HG03039 (cell line): ENCODE data around the gene SLC46A3.
"Not testable (repeated sequence)": the region's sequence is repeated elsewhere in the genome, so short reads cannot be mapped to it uniquely, and the experiment has no call there.

Source experiments
- ATAC-seq: cut with Tn5 transposase; IDR thresholded peaks from one replicate; pipeline ENCODE4 v1.9.1; 2021; ENCODE audit warnings: mild to moderate bottlenecking, moderate library complexity; ENCODE audit not compliant: unreplicated experiment

The SLC46A3 gene

GRCh38 chr13:28684257-28684656, 34.5 kb downstream of the SLC46A3 start:
- ATAC-seq: no peak

- ATAC-seq: not testable (repeated sequence)
Measured at GRCh38 chr13:28683169-28683568, 35.6 kb downstream of the SLC46A3 start.

GRCh38 chr13:28680541-28680940, 38.2 kb downstream of the SLC46A3 start:
- ATAC-seq: no peak

GRCh38 chr13:28679628-28680027, 39.1 kb downstream of the SLC46A3 start:
- no peak for ATAC-seq

- ATAC-seq: no peak
Measured at GRCh38 chr13:28678809-28679208, 40.0 kb downstream of the SLC46A3 start.

- ATAC-seq: no peak
Measured at GRCh38 chr13:28671126-28671792, 47.5 kb downstream of the SLC46A3 start.

GRCh38 chr13:28666897-28667488, 51.8 kb downstream of the SLC46A3 start:
- no peak for ATAC-seq

GRCh38 chr13:28659621-28659970, 59.2 kb downstream of the SLC46A3 start:
- peak; percentile 25 for ATAC-seq

GRCh38 chr13:28658796-28659620, 59.8 kb downstream of the SLC46A3 start, which contains the start of gene POMP:
TSS of gene POMP (plus strand) at chr13:28659130. CDS start at chr13:28659185, 55 bp downstream.
- ATAC-seq: peak; percentile 87

- ATAC-seq: no peak
Measured at GRCh38 chr13:28658539-28658795, 60.3 kb downstream of the SLC46A3 start.

- no peak for ATAC-seq
Measured at GRCh38 chr13:28657784-28658538, 60.8 kb downstream of the SLC46A3 start.

- no peak for ATAC-seq
Measured at GRCh38 chr13:28655561-28655960, 63.2 kb downstream of the SLC46A3 start.

GRCh38 chr13:28654276-28654675, 64.5 kb downstream of the SLC46A3 start:
- ATAC-seq: no peak

- no peak for ATAC-seq
Measured at GRCh38 chr13:28653111-28653510, 65.7 kb downstream of the SLC46A3 start.

GRCh38 chr13:28651810-28652401, 66.9 kb downstream of the SLC46A3 start:
- no peak for ATAC-seq

- no peak for ATAC-seq
Measured at GRCh38 chr13:28650284-28650683, 68.5 kb downstream of the SLC46A3 start.
